Measurements from ENCODE around the gene DDT.
"Not testable (repeated sequence)": the region's sequence is repeated elsewhere in the genome, so short reads cannot be mapped to it uniquely, and the experiment has no call there.

DNA sequence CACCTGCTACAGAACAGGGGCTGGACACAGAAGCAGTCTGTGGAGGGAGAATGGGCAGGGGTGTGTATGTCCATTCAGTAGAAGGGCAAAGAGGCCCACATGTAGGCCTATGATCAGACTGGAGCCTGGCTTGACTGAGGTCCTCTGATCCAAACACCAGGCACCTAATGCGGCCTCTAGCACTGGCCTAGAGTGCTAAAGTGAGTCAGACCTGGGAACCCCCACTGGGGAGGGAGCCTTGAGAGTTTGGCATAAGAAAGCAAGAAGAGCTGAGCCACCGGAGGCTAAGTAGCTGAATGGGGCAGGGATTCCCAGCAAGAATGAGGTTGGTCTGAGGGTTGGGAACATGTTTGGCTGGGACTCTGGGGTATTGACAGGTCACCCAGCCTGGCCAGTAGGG, 22.9 kb downstream of the DDT start:
- TF ChIP-seq, protein P1, sequence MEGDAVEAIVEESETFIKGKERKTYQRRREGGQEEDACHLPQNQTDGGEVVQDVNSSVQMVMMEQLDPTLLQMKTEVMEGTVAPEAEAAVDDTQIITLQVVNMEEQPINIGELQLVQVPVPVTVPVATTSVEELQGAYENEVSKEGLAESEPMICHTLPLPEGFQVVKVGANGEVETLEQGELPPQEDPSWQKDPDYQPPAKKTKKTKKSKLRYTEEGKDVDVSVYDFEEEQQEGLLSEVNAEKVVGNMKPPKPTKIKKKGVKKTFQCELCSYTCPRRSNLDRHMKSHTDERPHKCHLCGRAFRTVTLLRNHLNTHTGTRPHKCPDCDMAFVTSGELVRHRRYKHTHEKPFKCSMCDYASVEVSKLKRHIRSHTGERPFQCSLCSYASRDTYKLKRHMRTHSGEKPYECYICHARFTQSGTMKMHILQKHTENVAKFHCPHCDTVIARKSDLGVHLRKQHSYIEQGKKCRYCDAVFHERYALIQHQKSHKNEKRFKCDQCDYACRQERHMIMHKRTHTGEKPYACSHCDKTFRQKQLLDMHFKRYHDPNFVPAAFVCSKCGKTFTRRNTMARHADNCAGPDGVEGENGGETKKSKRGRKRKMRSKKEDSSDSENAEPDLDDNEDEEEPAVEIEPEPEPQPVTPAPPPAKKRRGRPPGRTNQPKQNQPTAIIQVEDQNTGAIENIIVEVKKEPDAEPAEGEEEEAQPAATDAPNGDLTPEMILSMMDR (IDR thresholded peaks at IDR 0.05; ENCODE audit: low read depth, low read length), result not testable (repeated sequence)
- TF ChIP-seq POLR2A (IDR thresholded peaks at IDR 0.05; ENCODE audit: extremely low read depth, insufficient read length), result not testable (repeated sequence)
